ENCODE data around the gene TRAPPC14.

GRCh38 chr7:100163871-100164270 is 5.3 kb upstream of the TRAPPC14 start:
- no peak for TF ChIP-seq POLR2A (IDR thresholded peaks at IDR 0.05)
- no peak for TF ChIP-seq EP300 (IDR thresholded peaks at IDR 0.05)

Measured in sigmoid colon (tissue), 4 donors.